H9 (cell line): ENCODE results near the gene PDZD2. TPM values are rescaled to one million over a fixed set of nuclear protein-coding genes. Genes with fewer than 3 reads are reported as not detected.

Experiments
- DNase-seq: peaks from one replicate; pipeline ENCODE4 v3.0.0-alpha.2; 2017
- H2AFZ ChIP-seq: one replicate; pipeline ENCODE4 v1.6.1; 2013; ENCODE audit warnings: mild to moderate bottlenecking, low read length, control low read depth, moderate library complexity
- H2AK5ac ChIP-seq: 2 replicates; pipeline ENCODE4 v1.6.1; 2013; ENCODE audit warnings: low read length, control low read depth, mixed read lengths; ENCODE audit not compliant: insufficient read length
- H2BK120ac ChIP-seq: one replicate; pipeline ENCODE4 v1.6.1; 2013; ENCODE audit warnings: low read depth, mild to moderate bottlenecking, low read length, control low read depth, inconsistent platforms; ENCODE audit not compliant: poor library complexity, severe bottlenecking
- H2BK12ac ChIP-seq: 2 replicates; pipeline ENCODE4 v1.6.1; 2013; ENCODE audit warnings: low read length, control low read depth, mixed read lengths, low read depth; ENCODE audit not compliant: insufficient read length
- H2BK15ac ChIP-seq: 2 replicates; pipeline ENCODE4 v1.6.1; 2013; ENCODE audit warnings: low read depth, low read length, control low read depth
- H2BK20ac ChIP-seq: one replicate; pipeline ENCODE4 v1.6.1; 2013; ENCODE audit warnings: low read depth, mild to moderate bottlenecking, low read length, control low read depth, inconsistent platforms; ENCODE audit not compliant: poor library complexity, severe bottlenecking
- H2BK5ac ChIP-seq: 2 replicates; pipeline ENCODE4 v1.6.1; 2013; ENCODE audit warnings: low read length, control low read depth, mixed read lengths; ENCODE audit not compliant: insufficient read length
- H3K14ac ChIP-seq: 2 replicates; pipeline ENCODE4 v1.6.1; 2013; ENCODE audit warnings: low read length, control low read depth; ENCODE audit not compliant: insufficient read depth
- H3K18ac ChIP-seq: 2 replicates; pipeline ENCODE4 v1.6.1; 2013; ENCODE audit warnings: low read depth, mild to moderate bottlenecking, mixed read lengths, low read length, control low read depth; ENCODE audit not compliant: insufficient read length
- H3K23ac ChIP-seq: 2 replicates; pipeline ENCODE4 v1.6.1; 2013; ENCODE audit warnings: low read length, control low read depth, mixed read lengths, low read depth; ENCODE audit not compliant: insufficient read length
- H3K23me2 ChIP-seq: 2 replicates; pipeline ENCODE4 v1.6.1; 2013; ENCODE audit warnings: low read depth, mild to moderate bottlenecking, mixed read lengths, low read length, control low read depth; ENCODE audit not compliant: insufficient read length, poor library complexity, severe bottlenecking
- H3K27ac ChIP-seq: 2 replicates; pipeline ENCODE4 v1.5.1; 2013; ENCODE audit warnings: low read length, control low read depth, mixed read lengths, low read depth; ENCODE audit not compliant: insufficient read length
- H3K27me3 ChIP-seq: 2 replicates; pipeline ENCODE4 v1.6.1; 2013; ENCODE audit warnings: low read length, control low read depth, inconsistent platforms; ENCODE audit not compliant: insufficient read depth
- H3K4ac ChIP-seq: 2 replicates; pipeline ENCODE4 v1.6.1; 2013; ENCODE audit warnings: low read depth, mild to moderate bottlenecking, control low read depth, inconsistent platforms, low read length, moderate library complexity
- H3K4me1 ChIP-seq: 2 replicates; pipeline ENCODE4 v1.6.1; 2013; ENCODE audit warnings: low read length, control low read depth, inconsistent platforms; ENCODE audit not compliant: insufficient read depth
- H3K4me2 ChIP-seq: 2 replicates; pipeline ENCODE4 v1.6.1; 2013; ENCODE audit warnings: low read length, control low read depth, mixed read lengths; ENCODE audit not compliant: insufficient read length, insufficient read depth
- H3K56ac ChIP-seq: 2 replicates; pipeline ENCODE4 v1.6.1; 2013; ENCODE audit warnings: low read depth, mild to moderate bottlenecking, mixed read lengths, low read length, control low read depth; ENCODE audit not compliant: insufficient read length
- H3K79me1 ChIP-seq: 2 replicates; pipeline ENCODE4 v1.6.1; 2013; ENCODE audit warnings: low read depth, mild to moderate bottlenecking, moderate library complexity, low read length, control low read depth, inconsistent platforms; ENCODE audit not compliant: insufficient read depth, poor library complexity, severe bottlenecking
- H3K79me2 ChIP-seq: 2 replicates; pipeline ENCODE4 v1.6.1; 2013; ENCODE audit warnings: low read length, control low read depth, inconsistent platforms; ENCODE audit not compliant: insufficient read depth
- H3K9ac ChIP-seq: 2 replicates; pipeline ENCODE4 v1.6.1; 2013; ENCODE audit warnings: low read length, control low read depth, mixed read lengths; ENCODE audit not compliant: insufficient read length; ENCODE audit errors: extremely low read depth
- H3K9me3 ChIP-seq: one replicate; pipeline ENCODE4 v1.6.1; 2013; ENCODE audit warnings: low read depth, low read length, inconsistent platforms; ENCODE audit not compliant: control insufficient read depth
- H3T11ph ChIP-seq: one replicate; pipeline ENCODE4 v1.6.1; 2013; ENCODE audit warnings: mild to moderate bottlenecking, low read length, control low read depth, inconsistent platforms
- H4K20me1 ChIP-seq: one replicate; pipeline ENCODE4 v1.6.1; 2013; ENCODE audit not compliant: control insufficient read depth, insufficient read length, insufficient read depth
- H4K5ac ChIP-seq: 2 replicates; pipeline ENCODE4 v1.6.1; 2013; ENCODE audit warnings: low read depth, mild to moderate bottlenecking, mixed read lengths, low read length, control low read depth; ENCODE audit not compliant: insufficient read length
- H4K8ac ChIP-seq: replicated peaks from 2 replicates; pipeline ENCODE4 v1.6.1; 2013; ENCODE audit warnings: low read length, control low read depth, mixed read lengths, low read depth; ENCODE audit not compliant: insufficient read length
- H4K91ac ChIP-seq: 2 replicates; pipeline ENCODE4 v1.6.1; 2013; ENCODE audit warnings: low read depth, mild to moderate bottlenecking, moderate library complexity, mixed read lengths, low read length, control low read depth; ENCODE audit not compliant: insufficient read length
- H3K27ac Mint-ChIP-seq, 3 experiments: 2 replicates in 2 of 3; 3 replicates in 1 of 3; pipeline ENCODE4 v1.8.0; 2020 to 2021; ENCODE audit warnings: mixed read lengths in 3 of 3, mild to moderate bottlenecking in 1 of 3, moderate library complexity in 1 of 3
- H3K27me3 Mint-ChIP-seq: 2 replicates; pipeline ENCODE4 v1.8.0; 2021; ENCODE audit warnings: low read depth, mild to moderate bottlenecking, moderate library complexity, mixed read lengths
- H3K36me3 Mint-ChIP-seq, 3 experiments: 2 replicates in 2 of 3; 3 replicates in 1 of 3; pipeline ENCODE4 v1.8.0; 2020 to 2021; ENCODE audit warnings: low read depth in 3 of 3, mixed read lengths in 3 of 3; ENCODE audit not compliant: insufficient read depth in 1 of 3
- H3K4me1 Mint-ChIP-seq, 2 experiments: 2 replicates each; pipeline ENCODE4 v1.8.0; 2020; ENCODE audit warnings: mixed read lengths in 2 of 2
- H3K4me3 Mint-ChIP-seq, 2 experiments: 2 replicates in 1 of 2; 3 replicates in 1 of 2; pipeline ENCODE4 v1.8.0; 2020 to 2021; ENCODE audit warnings: mild to moderate bottlenecking in 2 of 2, mixed read lengths in 2 of 2, moderate library complexity in 1 of 2
- H3K9me3 Mint-ChIP-seq, 2 experiments: 2 replicates in 1 of 2; 3 replicates in 1 of 2; pipeline ENCODE4 v1.8.0; 2020; ENCODE audit warnings: mild to moderate bottlenecking in 2 of 2, mixed read lengths in 2 of 2, moderate library complexity in 1 of 2
- WGBS: extraction: QIAGEN DNeasy Blood & Tissue Kit; methylation state at CpG from one replicate; pipeline ENCODE4 v1.1.7; 2013; ENCODE audit warnings: missing lambda C conversion rate, low lambda C conversion rate, mixed read lengths; ENCODE audit not compliant: insufficient read length; ENCODE audit errors: extremely low coverage; 5-methylcytosine and 5-hydroxymethylcytosine counted together
- total RNA-seq: library from RNA; stranded (reverse); gene quantifications from 2 replicates; pipeline ENCODE4 v1.2.1, GENCODE V29; 2021
- TF ChIP-seq, protein P1 (sequence below): fragments of 200-600 bp; sonication (generic); conservative IDR thresholded peaks from 3 replicates; pipeline ENCODE4 v1.8.0; 2021; ENCODE audit warnings: antibody characterized with exemption, mild to moderate bottlenecking

The PDZD2 gene
- total RNA-seq, 1 experiment from 2014 or later, result 9.9 TPM

DNA sequence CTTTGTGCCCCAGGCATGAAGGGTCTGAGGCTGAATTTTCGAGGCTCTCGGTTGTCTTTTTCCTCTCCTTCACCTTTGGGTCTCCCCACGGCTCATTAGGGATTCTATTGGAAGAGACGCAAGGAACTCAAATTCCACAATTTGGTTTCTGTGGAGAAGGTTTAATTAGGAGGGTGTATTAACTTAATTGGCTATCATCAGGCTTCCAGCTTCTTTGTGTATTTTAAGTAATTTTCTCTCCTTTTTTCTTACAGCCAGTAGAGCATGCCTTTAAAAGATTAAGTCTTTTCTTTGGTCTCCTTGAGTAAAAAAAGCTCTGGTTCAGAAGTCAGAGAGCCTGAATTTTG is 115.4 kb downstream of the PDZD2 start:
- Histone ChIP-seq H4K91ac (no peak overlapping the region), H3K4ac (no peak overlapping the region), H3K9me3 (no peaks in the 10 kb centered on the region), H3K4me2 (no peak overlapping the region), H2AK5ac (no peak overlapping the region), H3K18ac (no peak overlapping the region), H2BK12ac (no peak overlapping the region), H3K27ac (no peak overlapping the region), H3K27me3 (peaks cover 6% of the 10 kb centered on the region), H3K23ac (no peak overlapping the region), H3K56ac (no peak overlapping the region), H2BK120ac (no peak overlapping the region), H3K4me1 (peaks cover 6% of the 10 kb centered on the region), H4K8ac (no peak overlapping the region), H2BK20ac (no peak overlapping the region), H3K14ac (no peak overlapping the region), H2BK15ac (no peak overlapping the region), H3K79me1 (no peaks in the 10 kb centered on the region), H3T11ph (no peak overlapping the region), H2AFZ (no peak overlapping the region), H2BK5ac (no peak overlapping the region), H4K20me1 (no peaks in the 10 kb centered on the region), H3K23me2 (no peaks in the 10 kb centered on the region), H4K5ac (no peak overlapping the region), H3K79me2 (no peaks in the 10 kb centered on the region; the same call in 1 of the 2 replicates), H3K9ac (no peak overlapping the region)
- Mint-ChIP-seq H3K4me1 (peaks cover 25 to 48% of the 10 kb centered on the region in 2 experiments), H3K27me3 (peaks cover 88% of the 10 kb centered on the region), H3K4me3 (0 out of 5 replicates have a peak overlapping the region, but pooled peaks of 1 of the 2 experiments have one; percentile 18), H3K9me3 (peaks cover 0 to 6% of the 10 kb centered on the region in 2 experiments; a peak in 1 of 5 replicates), H3K36me3 (0 out of 7 replicates have a peak, but pooled peaks cover 0 to 3% (median 0%) of the 10 kb centered on the region in 3 experiments), H3K27ac (no peak overlapping the region)
- DNase-seq, result no peak
- TF ChIP-seq, protein P1, sequence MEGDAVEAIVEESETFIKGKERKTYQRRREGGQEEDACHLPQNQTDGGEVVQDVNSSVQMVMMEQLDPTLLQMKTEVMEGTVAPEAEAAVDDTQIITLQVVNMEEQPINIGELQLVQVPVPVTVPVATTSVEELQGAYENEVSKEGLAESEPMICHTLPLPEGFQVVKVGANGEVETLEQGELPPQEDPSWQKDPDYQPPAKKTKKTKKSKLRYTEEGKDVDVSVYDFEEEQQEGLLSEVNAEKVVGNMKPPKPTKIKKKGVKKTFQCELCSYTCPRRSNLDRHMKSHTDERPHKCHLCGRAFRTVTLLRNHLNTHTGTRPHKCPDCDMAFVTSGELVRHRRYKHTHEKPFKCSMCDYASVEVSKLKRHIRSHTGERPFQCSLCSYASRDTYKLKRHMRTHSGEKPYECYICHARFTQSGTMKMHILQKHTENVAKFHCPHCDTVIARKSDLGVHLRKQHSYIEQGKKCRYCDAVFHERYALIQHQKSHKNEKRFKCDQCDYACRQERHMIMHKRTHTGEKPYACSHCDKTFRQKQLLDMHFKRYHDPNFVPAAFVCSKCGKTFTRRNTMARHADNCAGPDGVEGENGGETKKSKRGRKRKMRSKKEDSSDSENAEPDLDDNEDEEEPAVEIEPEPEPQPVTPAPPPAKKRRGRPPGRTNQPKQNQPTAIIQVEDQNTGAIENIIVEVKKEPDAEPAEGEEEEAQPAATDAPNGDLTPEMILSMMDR, result no peak
- no CpG with 5 or more reads among the region's 4 CpGs for WGBS
